GM12892 (cell line): Measurements from ENCODE around the gene ENDOD1.
"Not testable (repeated sequence)": the region's sequence is repeated elsewhere in the genome, so short reads cannot be mapped to it uniquely, and the experiment has no call there.

ENCODE experiments used
- DNase-seq: peaks from one replicate; pipeline ENCODE4 v3.0.0; 2011; ENCODE audit not compliant: insufficient read length
- FAIRE-seq: peaks from 2 replicates; lab custom pipeline; 2011; peaks lifted over from hg19 to GRCh38; lab: Jason Lieb, UNC
- POLR2A ChIP-seq: IDR thresholded peaks from 2 replicates; pipeline ENCODE4 v1.6.1; 2011; ENCODE audit warnings: low read depth, low read length, control low read depth
- POLR2AphosphoS5 ChIP-seq: IDR thresholded peaks from 2 replicates; pipeline ENCODE4 v1.6.1; 2011; ENCODE audit warnings: low read depth, low read length, control low read depth
- TAF1 ChIP-seq: IDR thresholded peaks from 2 replicates; pipeline ENCODE4 v1.6.1; 2011; ENCODE audit warnings: low read depth, mild to moderate bottlenecking, control low read depth, low read length, borderline replicate concordance

Gene ENDOD1

DNA sequence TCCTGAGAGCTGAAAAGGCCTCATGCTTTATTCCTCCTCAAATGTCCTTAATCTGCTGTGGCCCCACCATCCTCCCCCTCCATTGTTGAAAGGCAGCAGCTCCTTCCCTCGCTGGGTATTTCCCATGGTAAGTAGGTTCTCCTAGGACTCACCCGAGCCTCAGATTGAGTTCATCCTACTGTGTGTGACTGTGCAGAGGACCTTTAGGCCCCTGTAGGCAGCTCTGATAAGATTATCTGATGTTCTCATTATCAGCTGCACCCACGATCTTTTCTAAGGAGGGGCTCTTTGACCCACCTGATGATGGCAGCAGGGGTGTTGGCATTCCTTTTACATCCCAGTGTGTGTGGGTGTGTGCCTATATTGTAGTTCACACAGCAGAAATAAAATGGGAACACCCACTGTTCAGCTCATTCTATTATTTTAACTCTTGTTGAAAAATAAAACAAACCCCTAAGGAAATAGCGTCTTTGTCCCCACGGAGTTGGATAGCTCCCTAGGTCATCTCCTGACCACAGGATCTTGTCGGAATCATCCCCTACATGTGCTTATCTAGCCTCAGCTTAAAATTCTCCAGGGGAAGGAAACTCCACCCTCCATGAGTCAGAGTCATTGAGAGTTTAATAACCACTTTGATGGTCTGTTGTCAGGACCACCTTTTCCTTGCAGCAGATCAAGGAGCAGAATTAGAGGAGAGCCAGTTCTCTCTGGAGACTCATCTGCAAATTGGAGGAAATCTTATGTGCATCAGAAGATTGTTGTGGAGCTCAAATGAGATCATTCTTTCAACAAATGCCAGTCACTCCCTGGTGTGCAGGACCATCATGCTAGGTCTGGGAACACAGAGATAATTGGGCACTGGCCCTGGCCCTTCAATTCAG lies 19.3 kb downstream of the ENDOD1 start:
- DNase-seq (no peak), FAIRE-seq (no peak)
- TF ChIP-seq POLR2AphosphoS5 (no peak), POLR2A (no peak), TAF1 (no peak)

DNA sequence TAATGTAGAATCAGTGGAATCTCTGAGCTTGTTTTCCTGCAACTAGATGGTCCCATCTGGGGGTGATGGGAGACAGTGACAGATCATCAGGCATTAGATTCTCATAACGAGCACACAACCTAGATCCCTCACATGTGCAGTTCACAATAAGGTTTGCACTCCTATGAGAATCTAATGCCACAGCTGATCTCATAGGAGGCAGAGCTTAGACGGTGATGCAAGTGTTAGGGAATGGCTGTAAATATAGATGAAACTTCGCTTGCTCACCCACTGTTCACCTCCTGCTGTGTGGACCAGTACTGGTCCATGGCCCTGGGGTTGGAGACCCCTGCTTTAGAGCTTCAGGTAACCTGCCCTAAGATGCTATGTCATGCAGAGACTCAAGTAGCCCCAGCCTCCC lies 21.8 kb downstream of the ENDOD1 start:
- not testable (repeated sequence) for FAIRE-seq

DNA sequence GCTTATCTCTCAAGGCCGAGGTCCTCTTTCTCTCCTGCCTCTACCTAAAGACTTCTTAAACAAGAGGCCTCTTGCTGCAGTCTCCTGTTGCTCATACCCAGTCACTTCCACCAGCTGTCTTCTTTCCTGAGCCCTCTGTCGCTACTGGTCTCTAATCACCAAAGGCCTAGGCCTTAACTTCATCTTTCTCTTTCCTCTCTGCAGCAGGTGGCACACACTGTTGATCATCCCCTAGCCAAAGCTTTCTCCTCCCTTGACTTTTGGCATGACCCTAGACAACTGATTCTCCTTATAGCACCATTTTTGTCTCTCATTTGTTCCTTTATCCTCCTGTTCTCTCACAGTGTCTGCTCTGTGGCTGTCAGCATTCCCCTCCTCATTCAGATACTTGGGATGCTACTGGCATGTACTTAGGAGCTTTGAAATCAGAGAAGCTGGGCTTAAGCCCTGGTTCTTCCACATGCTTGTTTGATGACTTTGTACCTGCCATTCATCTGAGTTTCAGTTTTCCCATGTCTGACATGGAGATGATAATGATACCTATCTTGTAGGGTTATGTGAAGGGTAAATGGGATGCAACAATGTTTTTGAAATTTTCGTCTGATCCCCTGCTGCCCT lies 22.4 kb downstream of the ENDOD1 start:
- TF ChIP-seq POLR2AphosphoS5 (no peak), TAF1 (no peak), POLR2A (no peak)
- no peak for FAIRE-seq
- no peak for DNase-seq

More for the DNA sequence above, 21.8 kb downstream of the ENDOD1 start:
- DNase-seq, result not testable (repeated sequence)

DNA sequence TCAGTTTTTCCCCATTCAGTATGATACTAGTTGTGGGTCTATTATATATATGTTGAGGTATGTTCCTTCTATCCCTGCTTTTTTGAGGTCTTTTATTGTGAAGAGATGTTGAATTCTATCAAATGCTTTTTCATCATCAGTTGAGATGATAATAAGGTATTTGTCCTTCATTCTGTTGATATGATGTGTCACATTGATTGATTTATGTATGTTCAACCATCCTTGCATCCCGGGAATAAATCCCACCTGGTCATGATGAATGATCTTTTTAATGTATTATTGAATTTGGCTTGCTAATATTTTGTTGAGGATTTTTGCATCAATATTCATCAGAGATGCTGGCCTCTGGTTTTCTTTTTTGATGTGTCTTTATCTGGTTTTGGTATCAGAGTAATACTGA lies 26.0 kb downstream of the ENDOD1 start:
- FAIRE-seq, result no peak
- no peak for TF ChIP-seq POLR2AphosphoS5
- no peak for TF ChIP-seq POLR2A
- TF ChIP-seq TAF1, result no peak
- DNase-seq, result no peak

DNA sequence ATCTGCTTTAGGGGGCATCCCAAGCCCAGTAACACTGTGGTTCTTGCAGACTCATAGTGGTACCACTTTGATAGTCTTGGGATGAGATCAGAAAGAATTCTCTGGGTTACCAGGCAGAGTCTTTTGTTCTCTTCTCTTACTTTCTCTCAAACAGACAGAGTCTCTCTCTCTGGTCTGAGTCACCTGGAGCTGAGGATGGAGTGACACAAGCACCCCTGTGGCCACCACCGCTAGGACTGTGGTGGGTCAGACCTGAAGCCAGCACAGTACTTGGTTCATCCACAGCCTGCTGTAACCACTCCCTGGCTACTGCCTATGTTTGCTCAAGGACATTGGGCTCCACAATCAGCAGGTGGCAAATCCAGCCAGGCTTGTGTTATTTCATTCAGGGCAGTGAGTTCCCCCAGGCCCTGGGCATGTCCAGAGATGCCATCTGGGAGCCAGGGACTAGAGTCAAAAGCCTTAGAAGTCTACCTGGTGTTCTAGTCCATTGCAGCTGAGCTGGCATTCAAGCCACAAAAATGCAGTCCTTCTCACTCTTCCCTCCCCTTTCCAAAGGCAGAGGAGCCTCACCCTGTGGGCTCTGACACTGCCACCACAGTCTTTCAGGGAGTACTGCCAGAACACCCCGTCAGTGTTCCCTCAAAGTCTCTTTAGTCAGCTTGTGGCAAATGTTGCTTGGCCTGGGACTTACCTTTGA lies 29.9 kb downstream of the ENDOD1 start:
- FAIRE-seq (no peak), DNase-seq (no peak)
- TF ChIP-seq POLR2A (no peak), POLR2AphosphoS5 (no peak), TAF1 (no peak)

DNA sequence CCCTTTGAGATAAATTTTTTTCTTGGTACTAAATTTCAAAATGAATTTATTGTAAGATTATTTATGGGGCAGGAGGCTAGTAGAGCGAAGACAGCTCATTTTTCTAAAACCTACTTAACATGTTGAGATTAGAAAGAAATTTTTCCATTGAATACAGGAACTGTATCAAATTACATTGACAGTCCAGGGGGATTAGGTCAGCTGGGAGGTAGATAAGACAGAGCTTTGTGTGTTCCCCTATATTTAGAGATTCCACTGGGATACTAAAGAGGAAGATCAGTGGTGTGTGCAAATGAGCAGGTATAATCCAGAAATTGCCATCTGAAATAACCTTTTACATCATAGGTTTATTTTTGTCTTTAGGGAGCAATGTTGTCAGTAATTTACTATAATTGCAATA lies 32.1 kb downstream of the ENDOD1 start:
- no peak for FAIRE-seq
- no peak for DNase-seq
- TF ChIP-seq POLR2AphosphoS5 (no peak), POLR2A (no peak), TAF1 (no peak)

DNA sequence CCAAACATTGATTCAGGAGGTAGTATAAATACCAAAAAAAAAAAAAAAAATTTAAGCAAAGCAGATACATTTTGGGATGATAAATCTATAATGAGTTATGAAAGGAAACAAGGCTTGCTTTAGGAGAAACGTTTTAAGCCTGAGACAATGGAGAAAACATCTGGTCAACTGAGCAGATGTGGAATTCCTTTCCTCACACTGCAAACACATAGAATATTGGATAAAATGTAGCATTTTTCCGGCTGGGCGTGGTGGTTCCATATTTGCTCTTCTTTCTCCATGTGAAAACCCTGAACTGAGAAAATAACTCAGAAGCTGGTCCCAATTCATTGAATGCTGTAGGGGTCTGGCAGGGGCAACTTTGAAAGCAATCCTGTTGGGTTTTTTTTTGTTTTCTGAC lies 33.9 kb downstream of the ENDOD1 start:
- DNase-seq (no peak), FAIRE-seq (no peak)
- TF ChIP-seq POLR2AphosphoS5 (no peak), POLR2A (no peak), TAF1 (no peak)

DNA sequence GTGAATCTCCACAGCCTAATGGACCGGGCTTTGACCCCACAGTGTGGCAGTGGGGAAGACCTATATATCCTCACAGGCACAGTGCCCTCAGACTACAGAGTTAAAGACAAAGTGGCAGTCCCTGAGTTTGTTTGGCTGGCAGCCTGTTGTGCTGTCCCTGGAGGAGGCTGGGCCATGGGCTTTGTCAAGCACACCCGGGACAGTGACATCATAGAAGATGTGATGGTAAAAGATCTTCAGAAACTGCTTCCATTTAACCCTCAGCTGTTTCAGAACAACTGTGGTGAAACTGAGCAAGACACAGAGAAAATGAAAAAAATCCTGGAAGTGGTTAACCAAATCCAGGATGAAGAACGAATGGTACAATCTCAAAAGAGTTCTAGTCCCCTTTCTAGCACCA lies 39.0 kb downstream of the ENDOD1 start:
- TF ChIP-seq POLR2AphosphoS5 (no peak), TAF1 (no peak), POLR2A (no peak)
- FAIRE-seq, result no peak
- no peak for DNase-seq

DNA sequence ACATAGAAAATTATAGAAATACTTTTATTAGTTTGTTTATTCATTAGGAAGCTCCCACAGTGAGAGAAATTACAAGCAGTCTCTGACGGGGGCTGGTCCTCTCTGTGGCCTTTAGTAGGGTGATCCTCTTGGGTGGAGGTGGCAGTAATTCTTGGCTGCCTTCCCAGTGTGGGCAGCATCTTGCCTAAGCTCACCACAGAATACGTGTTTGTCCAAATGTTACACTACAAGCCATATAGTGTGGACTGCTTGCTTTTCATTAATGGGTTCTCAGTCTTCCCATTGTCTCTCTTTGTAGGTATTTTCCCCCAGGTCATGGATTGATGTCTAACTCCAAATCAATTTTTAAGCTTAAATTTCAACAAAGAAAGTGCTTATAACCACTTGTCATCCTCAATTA lies 43.3 kb downstream of the ENDOD1 start:
- DNase-seq (no peak), FAIRE-seq (no peak)
- TF ChIP-seq POLR2AphosphoS5 (no peak), POLR2A (no peak), TAF1 (no peak)

DNA sequence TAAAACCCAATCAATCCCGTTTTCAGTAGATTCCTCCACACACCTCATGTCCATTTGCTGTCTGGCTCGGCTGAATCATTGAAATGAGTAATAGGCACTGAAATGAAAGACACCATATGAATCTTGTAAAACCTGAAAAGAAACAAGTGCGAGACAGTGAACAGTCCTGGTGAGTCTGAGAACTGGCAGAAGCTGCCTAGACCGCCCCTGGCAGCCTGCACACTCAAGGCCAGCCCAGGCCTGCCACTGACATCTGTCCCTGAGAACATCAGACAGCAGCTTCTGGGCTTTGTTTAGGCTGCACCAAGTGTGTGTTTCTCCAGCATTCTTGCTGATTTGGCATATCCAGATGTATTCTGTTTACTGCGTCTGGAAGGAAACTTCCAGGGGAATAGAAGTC lies 44.8 kb downstream of the ENDOD1 start:
- DNase-seq (no peak), FAIRE-seq (no peak)
- TF ChIP-seq POLR2AphosphoS5 (no peak), TAF1 (no peak), POLR2A (no peak)

DNA sequence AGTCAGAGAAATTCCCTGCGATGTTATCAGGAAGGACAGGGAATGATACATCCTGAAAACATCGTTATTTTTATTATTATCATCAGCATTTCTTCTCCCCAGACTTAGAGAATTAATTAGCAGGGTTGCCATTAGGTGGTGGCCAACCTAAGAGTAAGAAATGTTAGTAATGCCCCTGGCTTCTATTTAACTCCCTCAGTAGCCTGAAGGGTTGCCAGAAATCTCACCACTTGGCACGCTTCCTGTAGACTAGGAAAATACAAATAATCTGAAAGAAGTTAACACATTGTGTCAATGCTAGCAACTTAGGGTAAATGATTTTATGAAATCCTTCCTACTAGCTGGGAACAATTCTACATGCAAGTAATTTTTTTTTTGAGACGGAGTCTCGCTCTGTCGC lies 45.5 kb downstream of the ENDOD1 start:
- TF ChIP-seq TAF1, result no peak
- no peak for TF ChIP-seq POLR2AphosphoS5
- TF ChIP-seq POLR2A, result no peak
- no peak for FAIRE-seq
- no peak for DNase-seq

DNA sequence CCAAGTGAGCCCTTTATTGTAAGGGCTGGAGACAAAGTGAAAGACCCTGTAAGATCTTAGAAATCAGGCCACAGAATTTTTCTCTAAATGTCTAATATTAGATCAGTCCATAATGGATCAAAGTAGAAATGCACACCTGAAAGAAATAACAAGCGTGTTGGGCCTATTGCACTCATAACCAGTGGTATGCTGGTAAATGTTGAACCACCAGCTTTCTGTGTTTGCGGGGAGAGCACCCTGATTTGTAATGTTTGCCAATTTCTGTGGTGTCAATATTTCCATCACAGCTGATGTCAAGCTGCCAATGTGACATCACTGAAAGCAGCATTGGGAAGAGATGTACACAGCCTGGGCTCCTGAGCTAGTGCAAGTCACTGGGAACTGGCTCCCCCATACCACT lies 46.2 kb downstream of the ENDOD1 start:
- DNase-seq (no peak), FAIRE-seq (no peak)
- TF ChIP-seq TAF1, result no peak
- no peak for TF ChIP-seq POLR2A
- no peak for TF ChIP-seq POLR2AphosphoS5

DNA sequence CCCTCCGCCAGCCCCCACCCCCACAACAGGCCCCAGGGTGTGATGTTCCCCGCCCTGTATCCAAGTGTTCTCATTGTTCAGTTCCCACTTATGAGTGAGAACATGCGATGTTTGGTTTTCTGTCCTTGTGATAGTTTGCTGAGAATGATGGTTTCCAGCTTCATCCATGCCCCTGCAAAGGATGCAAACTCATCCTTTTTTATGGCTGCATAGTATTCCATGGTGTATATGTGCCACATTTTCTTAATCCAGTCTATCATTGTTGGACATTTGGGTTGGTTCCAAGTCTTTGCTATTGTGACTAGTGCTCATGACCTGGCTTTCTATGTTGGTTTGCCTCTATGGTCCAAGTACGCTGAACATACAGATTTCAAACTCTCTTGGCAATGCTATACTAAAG lies 47.1 kb downstream of the ENDOD1 start:
- not testable (repeated sequence) for FAIRE-seq, DNase-seq
